ENCODE data around the gene GTF2F2.

- TF ChIP-seq CTCF (IDR thresholded peaks at IDR 0.05) (no peak), POLR2A (IDR thresholded peaks at IDR 0.05) (no peak)
These were observed 79.4 kb downstream of the GTF2F2 start for GRCh38 chr13:45199711-45200110.

All from testis (tissue), 2 donors.